HG03575 (cell line): ENCODE results near the gene OSR1.
"Not testable (repeated sequence)": the region's sequence is repeated elsewhere in the genome, so short reads cannot be mapped to it uniquely, and the experiment has no call there.

Experiments used
- ATAC-seq: cut with Tn5 transposase; IDR thresholded peaks from one replicate; pipeline ENCODE4 v1.9.1; 2021; ENCODE audit not compliant: unreplicated experiment, insufficient number of reproducible peaks, low FRiP score; ENCODE audit errors: extremely low read depth

OSR1 gene

DNA sequence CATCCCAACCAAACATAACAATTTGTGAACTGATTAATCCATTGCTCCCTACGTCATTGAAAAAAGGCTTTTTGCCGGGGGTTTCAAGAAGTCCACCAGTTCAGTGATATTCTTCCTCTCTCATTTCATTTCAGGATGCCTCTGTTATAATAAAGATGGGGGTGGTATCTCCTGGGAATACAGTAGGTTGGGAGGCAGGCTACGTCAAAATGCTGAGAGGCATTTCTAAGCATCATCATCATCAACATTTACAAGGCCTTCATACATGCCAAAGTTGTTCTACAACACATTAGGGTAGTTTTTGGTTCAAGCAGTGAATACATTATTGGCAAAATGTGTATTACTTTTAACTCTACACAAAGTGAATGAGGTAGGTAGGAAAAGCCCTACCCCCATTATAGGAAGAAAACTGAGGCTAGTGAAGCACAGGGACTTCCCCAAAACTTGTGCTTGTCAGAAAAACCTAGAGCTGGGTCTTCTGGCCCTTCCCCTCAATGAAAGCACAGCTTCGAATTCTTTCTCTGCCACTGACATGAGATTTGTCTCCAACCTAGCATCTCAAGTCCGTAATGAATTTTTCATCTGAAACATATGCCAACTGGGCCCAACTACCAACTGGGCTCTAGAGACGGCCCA lies 11.3 kb downstream of the OSR1 start:
- no peak for ATAC-seq

DNA sequence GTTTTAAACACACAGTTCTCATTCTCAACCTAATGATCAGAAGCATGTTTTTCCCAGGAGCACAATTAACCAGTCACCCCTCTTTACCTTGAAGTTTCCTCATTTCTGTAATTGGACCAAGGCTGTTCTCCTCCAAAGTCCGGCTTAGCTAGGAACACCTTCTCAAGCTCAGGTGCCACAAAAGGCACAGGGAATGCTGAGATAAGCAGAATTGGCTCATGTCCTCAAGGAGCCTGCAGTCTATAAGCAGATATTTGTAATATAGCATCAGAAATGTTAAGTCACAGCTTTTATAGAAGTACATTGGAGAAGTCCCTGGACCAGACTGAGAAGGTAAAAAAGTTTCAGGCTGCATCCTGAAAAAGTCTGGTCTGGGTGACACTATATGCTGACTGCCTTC lies 20.7 kb downstream of the OSR1 start:
- no peak for ATAC-seq

GRCh38 chr2:19337202-19337601 lies 21.2 kb downstream of the OSR1 start:
- ATAC-seq: no peak

- no peak for ATAC-seq
Observed at GRCh38 chr2:19336781-19337180, 21.6 kb downstream of the OSR1 start.

DNA sequence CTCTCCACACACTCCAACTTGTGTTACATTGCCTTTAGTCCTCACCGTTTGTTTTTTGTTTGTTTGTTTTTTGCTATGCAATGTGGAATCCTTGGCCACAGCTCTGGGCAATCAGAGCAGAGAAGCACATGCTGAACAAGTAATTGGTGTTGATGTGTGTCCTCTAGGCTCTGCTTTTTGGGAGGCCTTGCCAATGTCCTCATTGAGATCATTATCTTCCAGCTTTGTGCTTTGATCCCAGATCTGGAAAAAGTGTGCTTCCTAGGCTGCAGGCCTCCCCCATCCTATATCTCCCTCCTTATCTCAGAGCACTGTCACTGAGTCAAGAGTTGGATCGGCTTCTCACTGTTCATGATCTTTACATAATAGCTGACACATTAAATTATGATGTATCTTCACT lies 25.9 kb downstream of the OSR1 start:
- ATAC-seq: no peak

- no peak for ATAC-seq
Observed at GRCh38 chr2:19331450-19331849, 27.0 kb downstream of the OSR1 start.

DNA sequence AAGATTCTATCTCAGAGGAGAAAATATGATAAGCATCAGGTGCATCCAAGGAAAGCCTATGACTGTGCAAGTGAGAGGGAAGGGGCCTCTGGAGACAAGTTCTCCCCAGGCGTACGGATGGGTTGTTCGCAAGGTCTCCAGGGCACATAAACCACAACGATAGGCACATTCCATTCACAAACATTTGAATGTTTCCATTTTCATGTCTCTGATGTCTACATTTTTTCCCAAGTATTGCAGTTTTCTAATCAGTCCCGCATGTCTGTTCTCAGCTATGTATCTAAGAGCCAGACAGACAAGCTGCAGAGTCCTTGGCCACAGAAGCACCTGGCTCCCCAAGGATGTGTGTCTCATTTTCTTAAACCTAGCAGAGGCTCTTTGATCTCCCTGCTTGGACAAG lies 28.0 kb downstream of the OSR1 start:
- ATAC-seq: no peak

DNA sequence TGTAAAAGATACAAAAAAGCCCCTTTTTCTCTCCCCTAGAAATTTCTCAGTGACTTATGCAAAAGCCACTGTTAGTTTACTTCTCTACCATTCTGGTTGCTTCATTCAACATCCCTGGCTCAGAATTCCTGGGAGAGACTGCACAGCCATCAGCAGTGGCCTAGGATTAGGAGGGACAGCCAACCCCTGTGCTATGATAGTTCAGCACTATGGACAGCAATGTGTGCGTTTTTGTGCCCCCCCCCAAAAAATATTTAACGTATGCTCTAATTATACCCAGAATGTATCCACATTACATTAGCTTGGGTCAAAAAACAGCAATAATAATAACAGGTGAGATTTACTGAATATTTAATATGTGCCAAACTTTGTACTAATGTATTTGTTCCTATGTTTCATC lies 29.0 kb downstream of the OSR1 start:
- no peak for ATAC-seq

- no peak for ATAC-seq
Observed at GRCh38 chr2:19327496-19327895, 30.9 kb downstream of the OSR1 start.

DNA sequence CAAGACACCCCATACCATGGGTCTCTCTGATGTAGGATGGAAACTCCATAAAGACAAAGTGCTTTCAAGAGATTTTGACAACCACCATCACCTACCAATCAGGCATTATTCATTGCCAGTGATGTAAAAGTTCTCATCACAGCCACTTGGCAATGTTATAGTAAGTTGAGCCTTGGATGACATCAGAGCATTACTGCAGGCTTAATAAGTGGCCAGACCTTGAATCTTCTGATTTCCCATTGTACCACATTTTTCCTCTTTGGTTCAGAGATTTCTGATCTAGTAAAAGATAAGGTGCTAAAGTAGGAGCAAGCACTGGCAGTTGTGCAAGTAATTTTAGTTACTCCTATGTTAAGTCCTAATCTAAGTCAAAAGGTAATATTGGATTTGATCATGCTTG lies 36.5 kb downstream of the OSR1 start:
- no peak for ATAC-seq

DNA sequence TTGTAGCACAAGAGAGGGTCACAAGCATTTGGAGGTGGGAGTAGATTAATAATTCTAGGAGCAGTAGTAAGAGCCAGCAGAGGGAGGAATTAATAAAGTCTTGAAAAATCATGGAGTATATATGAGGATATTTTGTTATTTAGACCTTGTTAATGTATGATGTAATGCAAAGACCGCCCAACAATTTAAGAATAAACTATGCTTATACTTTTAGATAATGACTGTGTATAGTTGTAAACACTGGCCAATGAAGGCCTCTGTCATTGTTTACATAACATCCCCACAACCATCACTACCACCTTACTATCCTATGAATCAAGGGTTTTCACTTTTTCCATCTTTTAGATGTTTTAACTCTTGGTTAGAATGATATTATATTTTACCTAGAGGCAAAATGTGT lies 37.6 kb downstream of the OSR1 start:
- ATAC-seq: no peak

- ATAC-seq: no peak
Observed at GRCh38 chr2:19319698-19320097, 38.7 kb downstream of the OSR1 start.

- no peak for ATAC-seq
Observed at GRCh38 chr2:19319064-19319463, 39.4 kb downstream of the OSR1 start.

GRCh38 chr2:19313553-19313952 lies 44.9 kb downstream of the OSR1 start:
- no peak for ATAC-seq

DNA sequence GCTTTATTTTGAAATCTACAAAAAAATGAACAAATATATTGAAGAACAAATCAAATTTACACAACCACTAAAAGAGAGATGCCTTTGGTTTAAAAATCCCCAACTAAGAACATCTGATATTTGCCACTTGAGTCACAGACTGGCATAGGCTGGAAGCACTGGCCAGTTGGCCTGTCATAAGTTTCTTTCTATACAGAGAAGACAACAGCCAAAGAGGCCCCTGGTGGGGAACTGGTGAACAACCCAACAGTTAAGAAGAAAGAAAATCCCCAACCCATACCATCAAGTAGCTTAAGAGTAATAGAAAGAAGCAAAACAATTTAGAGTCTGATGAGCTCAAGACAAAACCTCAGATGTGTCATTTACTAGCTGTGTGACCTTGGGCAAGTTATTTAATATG lies 45.5 kb downstream of the OSR1 start:
- no peak for ATAC-seq

DNA sequence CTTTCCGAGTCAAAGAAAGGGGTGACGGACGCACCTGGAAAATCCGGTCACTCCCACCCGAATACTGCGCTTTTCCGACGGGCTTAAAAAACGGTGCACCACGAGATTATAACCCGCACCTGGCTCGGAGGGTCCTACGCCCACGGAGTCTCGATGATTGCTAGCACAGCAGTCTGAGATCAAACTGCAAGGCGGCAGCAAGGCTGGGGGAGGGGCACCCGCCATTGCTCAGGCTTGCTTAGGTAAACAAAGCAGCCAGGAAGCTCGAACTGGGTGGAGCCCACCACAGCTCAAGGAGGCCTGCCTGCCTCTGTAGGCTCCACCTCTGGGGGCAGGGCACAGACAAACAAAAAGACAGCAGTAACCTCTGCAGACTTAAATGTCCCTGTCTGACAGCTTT lies 52.4 kb downstream of the OSR1 start:
- not testable (repeated sequence) for ATAC-seq

- ATAC-seq: not testable (repeated sequence)
Observed at GRCh38 chr2:19305400-19306055, 52.9 kb downstream of the OSR1 start.

- no peak for ATAC-seq
Observed at GRCh38 chr2:19301706-19302105, 56.7 kb downstream of the OSR1 start.
